ENCODE data around the gene RHOBTB3. TPM values are rescaled to one million over a fixed set of nuclear protein-coding genes. Genes with fewer than 3 reads are reported as not detected.

RHOBTB3 gene
- total RNA-seq, 6 donors from 2014 or later: 42.4 to 104 (median 60.9) TPM

GRCh38 chr5:95816341-95816740, 85.2 kb downstream of the RHOBTB3 start:
- peaks cover 0 to 49% (median 21%) of the 10 kb centered on the region in 4 donors for H3K36me3 ChIP-seq
- no peak overlapping the region for H3K4me3 ChIP-seq
- no peaks in the 10 kb centered on the region for H3K9me3 ChIP-seq
- DNase-seq: no peak
- H3K4me1 ChIP-seq: peaks cover 55 to 70% (median 68%) of the 10 kb centered on the region in 4 donors
- TF ChIP-seq POLR2A (IDR thresholded peaks at IDR 0.05) (no peak), CTCF (IDR thresholded peaks at IDR 0.05) (no peak), EP300 (IDR thresholded peaks at IDR 0.05) (no peak), POLR2AphosphoS5 (IDR thresholded peaks at IDR 0.05) (no peak)
- H3K27ac ChIP-seq: peak overlapping the region in 1 of 4 donors; percentile 93
- H3K27me3 ChIP-seq: no peaks in the 10 kb centered on the region
- no peak for ATAC-seq (ENCODE audit: low FRiP score in 2 of 2)
- WGBS, 2 donors: 86 to 90% methylated on average over 8 of the region's 8 CpGs

GRCh38 chr5:95816776-95817175, 85.6 kb downstream of the RHOBTB3 start:
- TF ChIP-seq EP300 (IDR thresholded peaks at IDR 0.05) (no peak), POLR2AphosphoS5 (IDR thresholded peaks at IDR 0.05) (no peak), POLR2A (IDR thresholded peaks at IDR 0.05) (no peak), CTCF (IDR thresholded peaks at IDR 0.05) (no peak)
- peaks cover 0 to 49% (median 21%) of the 10 kb centered on the region in 4 donors for H3K36me3 ChIP-seq
- peaks cover 57 to 69% (median 67%) of the 10 kb centered on the region in 4 donors for H3K4me1 ChIP-seq

GRCh38 chr5:95817430-95817829, 86.3 kb downstream of the RHOBTB3 start:
- H3K27ac ChIP-seq: peak overlapping the region; percentile 42 to 97 (median 82)
- ATAC-seq (ENCODE audit: low FRiP score in 2 of 2) (no peak), DNase-seq (peak in 1 of 2 donors; percentile 45)
- peak overlapping the region in 3 of 4 donors; percentile 12 to 73 (median 19) for H3K4me3 ChIP-seq
- no peak for TF ChIP-seq POLR2A (IDR thresholded peaks at IDR 0.05)
- no peak for TF ChIP-seq EP300 (IDR thresholded peaks at IDR 0.05)
- no peak for TF ChIP-seq CTCF (IDR thresholded peaks at IDR 0.05)
- TF ChIP-seq POLR2AphosphoS5 (IDR thresholded peaks at IDR 0.05): no peak
- H3K36me3 ChIP-seq: peaks cover 0 to 49% (median 21%) of the 10 kb centered on the region in 4 donors
- peaks cover 51 to 62% (median 60%) of the 10 kb centered on the region in 4 donors for H3K4me1 ChIP-seq
- no peaks in the 10 kb centered on the region for H3K9me3 ChIP-seq
- 58 to 60% methylated on average over 12 of the region's 12 CpGs for WGBS, 2 donors
- H3K27me3 ChIP-seq: no peaks in the 10 kb centered on the region

More at GRCh38 chr5:95816776-95817175, 85.6 kb downstream of the RHOBTB3 start:
- Histone ChIP-seq H3K9me3 (no peaks in the 10 kb centered on the region), H3K27me3 (no peaks in the 10 kb centered on the region), H3K27ac (peak overlapping the region; percentile 42 to 97 (median 82)), H3K4me3 (peak overlapping the region in 1 of 4 donors; percentile 73)
- no peak for ATAC-seq (ENCODE audit: low FRiP score in 2 of 2)
- DNase-seq: no peak
- 45 to 47% methylated on average over 4 of the region's 4 CpGs for WGBS, 2 donors

GRCh38 chr5:95818181-95819147, 87.3 kb downstream of the RHOBTB3 start:
- peaks cover 0 to 42% (median 21%) of the 10 kb centered on the region in 4 donors for H3K36me3 ChIP-seq
- H3K27me3 ChIP-seq: no peaks in the 10 kb centered on the region
- ATAC-seq (ENCODE audit: low FRiP score in 2 of 2) (peak; percentile 57 to 62), DNase-seq (peak in 1 of 2 donors; percentile 76)
- peak overlapping the region in 3 of 4 donors; percentile 12 to 73 (median 19) for H3K4me3 ChIP-seq
- no peak for TF ChIP-seq EP300 (IDR thresholded peaks at IDR 0.05)
- TF ChIP-seq POLR2A (IDR thresholded peaks at IDR 0.05): peak in 2 of 4 donors; percentile 31 to 48
- TF ChIP-seq CTCF (IDR thresholded peaks at IDR 0.05): no peak
- TF ChIP-seq POLR2AphosphoS5 (IDR thresholded peaks at IDR 0.05): peak; percentile 59 to 68
- H3K27ac ChIP-seq: peak overlapping the region; percentile 45 to 97 (median 82)
- H3K9me3 ChIP-seq: no peaks in the 10 kb centered on the region
- H3K4me1 ChIP-seq: peaks cover 48 to 63% (median 59%) of the 10 kb centered on the region in 4 donors
- 37 to 48% methylated on average over 14 of the region's 14 CpGs for WGBS, 2 donors
